Astrocyte (in vitro differentiated cells and primary cell): ENCODE measurements around the gene ITPRIPL2.

Source experiments
- EZH2 ChIP-seq: IDR thresholded peaks from 2 replicates; pipeline ENCODE4 v1.6.1; 2012; ENCODE audit warnings: mild to moderate bottlenecking, low read length, inconsistent platforms; ENCODE audit not compliant: insufficient read depth
- TF ChIP-seq, protein P1 (sequence below): IDR thresholded peaks from 2 replicates; pipeline ENCODE4 v1.5.1; 2011; ENCODE audit warnings: low read depth, mild to moderate bottlenecking, inconsistent platforms, low read length, moderate library complexity; ENCODE audit not compliant: insufficient read depth

DNA sequence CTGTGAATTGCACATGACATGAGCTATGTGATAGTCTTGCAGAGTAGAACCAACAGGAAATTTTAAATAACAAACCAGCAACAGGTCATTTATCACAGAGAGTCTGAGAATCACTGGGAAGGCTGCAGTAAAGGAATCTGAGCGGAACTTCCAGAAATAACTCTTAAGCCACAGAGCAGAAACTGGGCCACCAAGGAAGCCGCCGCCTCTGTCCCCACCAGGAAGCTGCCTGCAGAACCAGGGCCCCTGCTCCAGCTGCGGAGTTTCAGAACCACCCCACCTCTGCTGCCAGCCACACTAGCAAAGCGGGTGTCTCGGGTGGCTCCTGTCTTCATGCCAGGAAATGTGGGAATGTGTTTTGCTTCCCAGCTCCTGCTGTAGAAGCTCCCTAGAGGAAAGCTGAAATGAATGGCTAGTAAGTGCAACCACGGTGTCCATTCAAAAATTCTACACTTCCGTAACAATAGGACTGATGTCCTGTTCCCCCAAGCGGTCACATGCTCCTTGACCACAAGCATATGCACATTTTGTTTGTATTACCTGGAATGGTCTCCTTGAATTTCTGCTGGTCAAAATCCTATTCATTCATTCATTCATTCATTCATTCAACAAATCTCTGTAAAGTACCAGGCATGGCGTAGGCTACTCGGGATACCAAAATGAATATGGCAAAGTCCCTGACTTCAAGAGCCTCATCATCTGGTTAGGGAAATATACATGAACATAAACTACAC, 7.7 kb upstream of the ITPRIPL2 start:
- TF ChIP-seq, protein P1, sequence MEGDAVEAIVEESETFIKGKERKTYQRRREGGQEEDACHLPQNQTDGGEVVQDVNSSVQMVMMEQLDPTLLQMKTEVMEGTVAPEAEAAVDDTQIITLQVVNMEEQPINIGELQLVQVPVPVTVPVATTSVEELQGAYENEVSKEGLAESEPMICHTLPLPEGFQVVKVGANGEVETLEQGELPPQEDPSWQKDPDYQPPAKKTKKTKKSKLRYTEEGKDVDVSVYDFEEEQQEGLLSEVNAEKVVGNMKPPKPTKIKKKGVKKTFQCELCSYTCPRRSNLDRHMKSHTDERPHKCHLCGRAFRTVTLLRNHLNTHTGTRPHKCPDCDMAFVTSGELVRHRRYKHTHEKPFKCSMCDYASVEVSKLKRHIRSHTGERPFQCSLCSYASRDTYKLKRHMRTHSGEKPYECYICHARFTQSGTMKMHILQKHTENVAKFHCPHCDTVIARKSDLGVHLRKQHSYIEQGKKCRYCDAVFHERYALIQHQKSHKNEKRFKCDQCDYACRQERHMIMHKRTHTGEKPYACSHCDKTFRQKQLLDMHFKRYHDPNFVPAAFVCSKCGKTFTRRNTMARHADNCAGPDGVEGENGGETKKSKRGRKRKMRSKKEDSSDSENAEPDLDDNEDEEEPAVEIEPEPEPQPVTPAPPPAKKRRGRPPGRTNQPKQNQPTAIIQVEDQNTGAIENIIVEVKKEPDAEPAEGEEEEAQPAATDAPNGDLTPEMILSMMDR = no peak
- no peak for TF ChIP-seq EZH2
